SK-N-DZ (cell line): Measurements from ENCODE around the gene HSD11B1L.
"Not testable (repeated sequence)": the region's sequence is repeated elsewhere in the genome, so short reads cannot be mapped to it uniquely, and the experiment has no call there.

Source experiments
- DNase-seq: peaks from one replicate; pipeline ENCODE4 v3.0.0-alpha.2; 2015; ENCODE audit warnings: low spot score

HSD11B1L gene

DNA sequence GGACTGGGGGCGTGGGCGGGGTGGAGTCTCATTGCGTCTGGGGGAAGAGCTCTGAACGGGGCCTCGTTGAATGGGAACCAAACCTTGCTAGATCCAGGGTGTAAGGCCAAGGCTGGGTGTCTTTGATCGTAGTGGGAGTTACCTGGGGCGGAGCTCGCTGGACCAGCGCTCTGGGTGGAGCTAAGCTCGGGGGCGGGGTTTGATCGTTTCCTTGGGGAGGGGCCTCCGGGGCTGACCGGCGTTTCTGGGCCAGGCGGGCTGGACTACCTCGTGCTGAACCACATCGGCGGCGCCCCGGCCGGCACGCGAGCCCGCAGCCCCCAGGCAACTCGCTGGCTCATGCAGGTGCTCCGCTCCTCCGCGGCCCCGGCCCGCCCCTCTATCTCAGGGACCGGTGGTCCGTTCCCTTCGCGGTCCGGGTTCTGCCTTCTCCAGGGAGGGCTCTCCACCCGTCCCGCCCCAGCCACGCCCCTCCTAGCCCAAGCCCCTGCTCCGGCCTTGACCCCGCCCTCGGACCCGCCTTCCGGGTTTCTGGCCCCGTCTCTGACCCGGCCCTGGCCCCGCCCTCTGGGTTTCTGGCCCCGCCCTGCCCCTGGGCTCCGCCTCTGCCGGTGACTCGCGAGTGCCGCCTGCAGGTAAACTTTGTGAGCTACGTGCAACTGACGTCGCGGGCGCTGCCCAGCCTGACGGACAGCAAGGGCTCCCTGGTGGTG lies 6.0 kb downstream of the HSD11B1L start:
- DNase-seq = no peak

DNA sequence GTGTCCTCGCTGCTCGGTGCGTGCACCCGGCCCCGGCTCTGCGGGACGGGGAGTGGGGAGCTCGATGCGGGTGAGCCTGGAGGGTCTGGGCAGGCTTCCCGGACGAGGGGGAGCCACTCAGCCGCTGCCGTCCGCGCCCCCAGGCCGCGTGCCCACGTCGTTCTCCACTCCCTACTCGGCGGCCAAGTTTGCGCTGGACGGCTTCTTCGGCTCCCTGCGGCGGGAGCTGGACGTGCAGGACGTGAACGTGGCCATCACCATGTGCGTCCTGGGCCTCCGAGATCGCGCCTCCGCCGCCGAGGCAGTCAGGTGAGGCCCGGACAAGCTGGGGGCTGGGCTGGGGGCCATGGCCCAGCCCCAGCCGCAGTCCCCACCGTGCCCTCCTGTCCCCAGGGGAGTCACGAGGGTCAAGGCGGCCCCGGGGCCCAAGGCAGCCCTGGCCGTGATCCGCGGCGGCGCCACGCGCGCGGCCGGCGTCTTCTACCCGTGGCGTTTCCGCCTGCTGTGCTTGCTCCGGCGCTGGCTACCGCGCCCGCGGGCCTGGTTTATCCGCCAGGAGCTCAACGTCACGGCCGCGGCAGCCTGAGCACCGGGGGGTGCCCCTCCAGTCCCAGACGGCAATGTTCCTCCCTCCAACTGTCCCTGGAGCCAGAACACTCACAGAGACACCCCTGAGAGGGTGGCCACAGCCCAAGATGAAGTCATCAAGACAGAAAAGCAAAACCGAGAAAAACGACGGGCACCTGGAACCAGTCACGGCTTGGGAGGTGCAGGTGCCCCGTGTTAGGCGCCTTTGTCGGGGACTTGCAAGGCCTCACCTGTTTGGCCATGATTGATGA lies 6.8 kb downstream of the HSD11B1L start:
- DNase-seq = no peak

DNA sequence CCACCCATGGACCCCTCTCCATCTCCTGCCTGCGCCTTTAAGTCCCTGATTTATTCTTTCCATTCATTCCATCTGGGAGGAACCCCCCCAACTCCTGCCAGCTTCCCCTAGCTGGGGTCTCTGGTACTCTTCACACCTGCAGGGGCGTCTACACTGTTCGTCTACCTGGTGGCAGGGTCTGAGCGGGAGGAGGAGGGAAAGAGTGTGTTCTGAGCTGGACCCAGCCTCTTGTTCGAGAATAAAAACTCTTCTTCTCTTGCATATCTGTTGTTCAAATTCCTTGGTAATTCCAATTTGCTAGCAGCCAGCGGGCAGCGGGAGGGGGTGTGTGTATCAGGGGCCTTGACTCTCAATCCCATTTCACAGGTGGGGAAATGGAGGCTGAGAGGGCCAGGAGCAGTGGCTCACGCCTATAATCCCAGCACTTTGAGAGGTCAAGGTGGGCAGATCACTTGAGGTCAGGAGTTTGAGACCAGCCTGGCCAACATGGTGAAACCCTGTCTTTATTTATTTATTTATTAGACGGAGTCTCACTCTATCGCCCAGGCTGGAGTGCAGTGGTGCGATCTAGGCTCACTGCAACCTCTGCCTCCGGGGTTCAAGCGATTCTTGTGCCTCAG lies 7.5 kb downstream of the HSD11B1L start:
- DNase-seq = not testable (repeated sequence)

DNA sequence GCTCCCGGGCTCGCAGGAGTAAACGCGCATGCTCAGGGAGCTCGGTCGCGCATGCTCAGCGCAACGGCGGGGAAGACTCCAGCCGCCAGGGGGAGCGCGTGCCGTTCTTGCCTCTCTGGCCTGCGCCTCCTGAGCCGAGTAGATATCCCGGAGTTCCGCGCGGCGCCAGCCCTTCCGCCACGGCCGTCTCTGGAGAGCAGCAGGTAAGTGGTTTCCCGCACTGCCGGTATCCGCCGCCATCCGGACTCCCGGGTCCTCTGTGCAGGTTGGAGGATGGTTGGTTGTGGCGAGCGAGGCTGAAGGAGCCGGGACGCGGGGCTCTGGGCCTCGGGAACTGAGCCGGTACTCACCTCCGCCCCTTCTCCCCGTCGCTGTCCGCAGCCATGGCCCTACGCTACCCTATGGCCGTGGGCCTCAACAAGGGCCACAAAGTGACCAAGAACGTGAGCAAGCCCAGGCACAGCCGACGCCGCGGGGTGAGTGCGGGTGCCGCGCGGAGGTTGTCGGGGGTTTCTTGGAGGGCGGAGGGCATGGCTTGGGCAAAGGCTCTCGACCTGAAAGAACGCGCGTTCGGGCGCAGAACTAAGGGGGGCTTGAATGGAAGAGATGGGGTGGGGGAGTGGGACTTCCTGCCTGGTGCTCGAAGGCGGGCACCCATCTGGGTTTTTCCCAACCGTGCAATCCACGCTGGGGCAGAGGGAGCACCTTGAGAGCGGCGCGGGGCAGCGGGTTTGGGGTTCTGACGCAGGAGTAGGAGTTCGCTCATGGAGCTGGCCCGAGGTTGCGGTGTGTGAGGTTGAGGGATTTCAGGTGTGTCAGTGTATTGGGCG lies 9.5 kb downstream of the HSD11B1L start, which contains the start of gene RPL36:
Gene RPL36, plus strand, starts transcription at position 171 of the 830 bp plus-strand sequence. Its CDS starts 213 bp downstream, at position 384.
- DNase-seq = peak; percentile 93

DNA sequence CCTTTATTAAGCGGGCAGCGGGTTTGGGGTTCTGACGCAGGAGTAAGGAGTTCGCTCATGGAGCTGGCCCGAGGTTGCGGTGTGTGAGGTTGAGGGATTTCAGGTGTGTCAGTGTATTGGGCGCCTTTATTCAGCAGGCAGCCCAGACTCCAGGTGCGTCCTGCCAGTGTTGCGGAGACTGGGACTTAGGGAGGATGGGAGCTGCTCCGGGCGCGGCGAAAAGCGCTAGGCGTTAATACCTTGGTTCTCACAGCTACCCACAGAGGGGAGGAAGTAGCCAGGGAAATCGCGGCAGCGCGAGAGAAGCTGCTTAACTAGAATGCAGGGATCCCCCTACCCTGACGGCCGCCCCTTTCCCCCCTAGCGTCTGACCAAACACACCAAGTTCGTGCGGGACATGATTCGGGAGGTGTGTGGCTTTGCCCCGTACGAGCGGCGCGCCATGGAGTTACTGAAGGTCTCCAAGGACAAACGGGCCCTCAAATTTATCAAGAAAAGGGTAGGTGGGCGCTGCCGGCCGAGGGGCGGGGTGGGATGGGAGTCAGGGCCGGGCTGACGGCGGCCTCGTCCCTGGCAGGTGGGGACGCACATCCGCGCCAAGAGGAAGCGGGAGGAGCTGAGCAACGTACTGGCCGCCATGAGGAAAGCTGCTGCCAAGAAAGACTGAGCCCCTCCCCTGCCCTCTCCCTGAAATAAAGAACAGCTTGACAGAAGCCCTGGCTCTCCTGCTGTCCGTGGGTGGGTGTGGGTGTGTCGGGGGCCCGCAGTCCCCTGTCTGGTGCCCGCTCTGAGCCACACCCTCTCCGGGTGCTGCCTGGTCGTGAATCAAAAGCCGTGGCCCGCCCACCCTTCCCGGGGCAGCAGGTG lies 10.4 kb downstream of the HSD11B1L start:
- DNase-seq = no peak

- DNase-seq = no peak
These were observed 11.2 kb downstream of the HSD11B1L start for GRCh38 chr19:5691822-5692722.

DNA sequence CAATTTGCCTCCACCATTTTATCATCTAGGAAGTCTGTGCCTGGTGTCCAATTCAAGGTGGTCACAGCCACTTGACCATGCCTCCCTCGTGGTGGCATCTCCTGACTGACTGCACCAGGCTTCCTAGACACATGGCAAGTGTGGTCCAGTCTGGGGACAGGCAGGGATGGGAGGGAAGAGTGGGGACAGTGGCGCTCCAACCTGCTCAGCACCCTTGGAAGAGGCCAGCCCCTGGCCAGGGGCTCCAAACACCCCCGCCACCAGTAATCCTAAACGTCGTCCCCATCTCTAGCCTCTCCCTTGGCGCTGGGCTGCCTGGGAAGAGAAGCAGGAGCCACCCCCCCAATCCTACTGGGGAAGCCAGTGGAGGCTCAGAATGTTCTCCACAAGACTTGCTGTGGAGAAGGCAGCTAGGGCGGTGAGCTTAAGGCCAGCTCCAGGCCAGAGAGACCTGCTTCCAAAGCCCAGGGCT lies 11.9 kb downstream of the HSD11B1L start:
- no peak for DNase-seq

GRCh38 chr19:5693195-5694166 lies 12.7 kb downstream of the HSD11B1L start:
- no peak for DNase-seq

GRCh38 chr19:5694167-5694955 lies 13.5 kb downstream of the HSD11B1L start:
- DNase-seq = no peak

DNA sequence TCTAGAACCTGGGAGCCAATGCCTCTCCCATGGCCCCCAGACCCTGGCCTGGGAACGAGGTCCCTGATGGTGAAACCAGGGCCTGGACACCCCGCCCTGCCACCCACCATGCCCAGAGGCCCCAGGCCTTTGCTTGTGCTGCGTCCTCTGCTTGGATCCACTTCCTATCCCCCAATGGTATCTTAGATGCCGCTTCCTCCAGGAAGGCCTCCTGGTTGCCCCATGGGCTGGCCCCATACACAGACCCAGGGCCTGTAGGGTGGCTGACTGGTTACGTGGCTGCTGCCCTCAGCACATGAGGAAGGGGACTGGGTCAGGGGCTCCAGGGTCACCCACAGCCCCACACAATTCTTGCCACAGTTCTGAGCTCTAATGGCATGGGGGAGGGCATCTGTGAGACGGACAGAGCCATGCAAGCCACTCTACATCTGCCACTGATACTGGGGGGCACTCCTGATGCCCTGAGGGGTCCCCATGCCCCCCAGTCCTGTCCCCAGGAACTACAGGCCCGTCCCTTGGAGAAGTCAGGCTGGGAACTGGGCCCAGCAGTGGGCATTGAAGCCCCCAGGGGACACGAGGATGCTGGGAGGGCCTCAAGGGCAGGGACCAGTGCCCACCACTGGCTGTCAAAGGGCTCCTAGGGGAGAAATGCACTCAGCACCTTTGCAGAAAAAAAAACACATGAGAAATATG lies 14.3 kb downstream of the HSD11B1L start:
- DNase-seq = no peak

GRCh38 chr19:5695649-5696195 lies 14.9 kb downstream of the HSD11B1L start:
- no peak for DNase-seq

GRCh38 chr19:5696196-5697021 lies 15.6 kb downstream of the HSD11B1L start:
- DNase-seq = no peak

DNA sequence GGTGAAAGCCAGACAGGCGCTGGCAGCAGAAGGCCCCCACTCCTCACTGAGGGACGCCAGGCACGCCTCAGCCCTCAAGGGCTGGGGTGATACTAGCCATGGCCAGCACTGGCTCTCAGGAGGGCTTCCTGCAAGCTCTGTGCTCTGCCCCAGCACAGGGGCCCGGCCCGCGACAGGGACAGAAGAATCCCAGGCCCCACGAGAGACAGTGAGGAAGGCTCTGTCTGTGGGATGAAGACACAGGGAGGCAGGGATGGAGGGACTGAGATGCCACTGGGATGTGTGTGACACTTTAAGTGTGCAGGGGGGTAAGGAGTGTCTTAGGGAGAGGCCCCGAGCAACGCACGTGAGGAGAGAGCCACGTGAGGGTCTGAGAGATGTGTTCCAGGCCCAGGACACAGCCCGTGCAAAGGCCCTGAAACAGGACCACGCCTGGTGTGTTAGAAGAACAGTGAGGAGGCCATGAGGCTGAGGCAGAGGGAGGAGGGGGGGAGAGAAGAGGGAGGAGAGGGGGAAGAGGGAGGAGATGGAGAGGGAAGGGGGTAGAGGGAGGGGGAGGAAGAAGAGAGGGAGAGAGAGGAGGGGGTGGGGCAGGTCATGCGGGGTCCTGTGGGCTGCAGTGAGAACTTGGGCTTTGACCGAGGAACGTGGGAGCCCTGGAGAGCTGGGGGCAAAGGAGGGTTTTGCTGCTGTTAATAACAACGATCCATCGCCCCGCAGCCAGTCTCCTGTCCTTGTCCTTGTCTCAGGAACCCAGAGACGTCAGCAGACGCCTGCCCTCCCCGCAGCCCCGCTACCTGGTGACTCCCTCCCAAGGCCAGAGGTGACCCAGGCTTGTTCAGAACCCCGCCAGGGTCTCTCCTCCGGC lies 16.4 kb downstream of the HSD11B1L start:
- no peak for DNase-seq

GRCh38 chr19:5697890-5698634 lies 17.2 kb downstream of the HSD11B1L start:
- DNase-seq = no peak
